AG08396 (cell line): Measurements from ENCODE around the gene RRP1B.
"Not testable (repeated sequence)": the region's sequence is repeated elsewhere in the genome, so short reads cannot be mapped to it uniquely, and the experiment has no call there.

Experiments
- DNase-seq: peaks from one replicate; pipeline ENCODE4 v3.0.0; 2012; ENCODE audit warnings: low spot score, mixed read lengths

The RRP1B gene

GRCh38 chr21:43667191-43667904, 8.0 kb downstream of the RRP1B start:
- DNase-seq = no peak

- DNase-seq = no peak
Measured at GRCh38 chr21:43669828-43670605, 10.7 kb downstream of the RRP1B start.

DNA sequence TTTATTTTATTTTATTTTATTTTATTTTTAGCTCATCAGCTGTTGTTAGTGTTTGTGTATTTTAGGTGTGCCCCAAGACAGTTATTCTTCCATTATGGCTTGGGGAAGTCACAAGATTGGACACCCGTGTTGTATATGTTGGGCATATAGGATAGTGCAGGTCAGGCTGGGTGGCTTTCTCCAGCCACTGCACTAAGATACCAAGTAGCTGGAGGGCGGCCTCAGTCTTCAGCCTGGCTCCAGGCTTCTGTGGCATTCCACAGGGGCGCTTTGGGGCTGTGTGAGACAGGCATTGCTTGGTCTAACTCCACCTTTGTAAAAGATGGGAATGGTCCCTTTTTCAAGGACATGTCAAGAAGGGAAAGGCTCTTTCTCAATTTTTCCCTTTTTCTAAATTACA, 16.5 kb downstream of the RRP1B start:
- no peak for DNase-seq

DNA sequence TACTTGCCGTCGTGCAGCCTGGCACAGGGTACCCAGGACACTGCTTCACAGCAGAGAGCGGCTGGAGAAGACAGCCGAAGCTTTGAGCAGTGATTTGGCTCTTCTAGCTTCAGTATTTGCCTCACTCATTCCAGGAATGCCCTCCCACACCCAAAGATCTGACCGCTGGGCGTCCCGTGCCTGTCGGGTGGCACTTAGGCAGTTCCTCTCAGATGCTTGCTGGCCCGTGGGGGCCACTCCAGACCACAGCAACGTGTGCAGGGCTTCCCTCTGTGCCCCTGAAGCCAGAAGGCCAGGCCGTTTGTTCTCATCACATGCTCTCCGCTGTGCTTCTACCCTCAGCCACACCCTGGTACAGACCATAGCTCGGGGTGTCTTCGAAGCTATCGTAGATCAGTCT, 17.0 kb downstream of the RRP1B start:
- no peak for DNase-seq

DNA sequence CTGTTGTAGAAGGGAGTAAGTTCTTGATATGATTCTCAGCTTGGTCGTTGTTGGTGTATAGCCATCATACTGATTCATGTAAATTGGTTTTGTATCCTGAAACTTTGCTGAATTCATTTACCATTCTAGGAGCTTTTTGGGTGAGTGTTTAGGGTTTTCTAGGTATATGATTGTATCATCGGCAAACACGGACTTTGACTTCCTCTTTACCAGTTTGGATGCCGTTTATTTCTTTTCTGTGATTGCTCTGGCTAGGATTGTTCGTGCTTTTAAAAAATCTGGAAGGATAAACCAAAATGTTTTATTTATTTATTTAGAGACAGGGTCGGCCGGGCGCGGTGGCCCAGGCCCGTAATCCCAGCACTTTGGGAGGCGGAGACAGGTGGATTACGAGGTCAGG, 20.6 kb downstream of the RRP1B start:
- DNase-seq = no peak

GRCh38 chr21:43680421-43680820, 21.1 kb downstream of the RRP1B start:
- not testable (repeated sequence) for DNase-seq

- no peak for DNase-seq
Measured at GRCh38 chr21:43681650-43682049, 22.3 kb downstream of the RRP1B start.

DNA sequence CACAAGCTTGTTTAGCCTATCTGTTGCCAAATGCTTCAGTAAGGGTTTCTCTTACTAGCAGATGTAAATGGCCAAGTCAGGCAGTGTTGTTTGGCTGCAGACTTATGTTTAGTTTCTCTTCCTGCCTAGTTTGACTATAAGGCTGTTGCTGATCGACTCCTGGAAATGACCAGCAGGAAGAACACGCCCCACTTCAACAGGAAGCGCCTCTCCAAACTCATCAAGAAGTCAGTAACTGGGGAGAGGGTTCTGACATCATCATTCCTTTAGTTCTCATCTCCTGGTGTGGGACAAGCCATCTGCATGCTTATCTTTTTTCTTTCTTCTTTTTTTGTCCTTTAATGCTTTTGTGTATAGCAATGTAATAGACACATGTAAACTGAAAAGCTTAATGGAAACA, 25.1 kb downstream of the RRP1B start:
- no peak for DNase-seq

DNA sequence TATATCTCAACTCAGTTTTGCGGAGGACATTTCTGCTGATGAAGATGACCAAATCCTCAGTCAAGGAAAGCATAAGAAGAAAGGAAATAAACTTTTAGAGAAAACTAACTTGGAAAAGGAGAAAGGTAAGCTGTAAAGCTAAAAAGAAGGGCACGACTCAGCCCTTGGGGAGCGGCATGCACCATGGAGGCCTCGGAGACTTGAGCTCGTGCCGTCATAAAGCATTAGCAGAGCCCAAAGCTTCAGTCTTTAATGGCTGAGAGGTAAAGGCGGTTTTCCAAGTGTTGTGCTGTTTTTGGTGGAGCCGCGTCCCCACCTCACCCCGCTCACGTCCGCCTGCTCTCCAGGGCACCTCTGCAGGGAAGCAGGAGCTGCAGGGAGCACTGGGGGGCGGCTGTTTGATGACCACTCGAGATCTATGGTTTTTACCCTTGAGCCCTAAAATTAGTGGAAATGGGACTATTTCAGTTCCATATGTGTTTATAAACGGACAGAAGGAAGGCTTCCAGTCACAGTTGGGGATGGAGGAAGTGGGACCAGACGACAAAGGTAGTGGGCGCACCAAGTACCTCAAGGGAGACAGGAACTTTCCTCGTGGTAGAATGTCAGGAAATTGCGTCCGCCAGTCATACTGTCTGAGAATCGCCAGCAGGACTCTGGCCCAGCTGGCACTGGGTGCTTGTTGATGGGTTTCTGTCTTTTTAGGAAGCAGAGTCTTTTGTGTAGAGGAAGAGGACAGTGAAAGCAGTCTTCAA, 27.6 kb downstream of the RRP1B start:
- no peak for DNase-seq

DNA sequence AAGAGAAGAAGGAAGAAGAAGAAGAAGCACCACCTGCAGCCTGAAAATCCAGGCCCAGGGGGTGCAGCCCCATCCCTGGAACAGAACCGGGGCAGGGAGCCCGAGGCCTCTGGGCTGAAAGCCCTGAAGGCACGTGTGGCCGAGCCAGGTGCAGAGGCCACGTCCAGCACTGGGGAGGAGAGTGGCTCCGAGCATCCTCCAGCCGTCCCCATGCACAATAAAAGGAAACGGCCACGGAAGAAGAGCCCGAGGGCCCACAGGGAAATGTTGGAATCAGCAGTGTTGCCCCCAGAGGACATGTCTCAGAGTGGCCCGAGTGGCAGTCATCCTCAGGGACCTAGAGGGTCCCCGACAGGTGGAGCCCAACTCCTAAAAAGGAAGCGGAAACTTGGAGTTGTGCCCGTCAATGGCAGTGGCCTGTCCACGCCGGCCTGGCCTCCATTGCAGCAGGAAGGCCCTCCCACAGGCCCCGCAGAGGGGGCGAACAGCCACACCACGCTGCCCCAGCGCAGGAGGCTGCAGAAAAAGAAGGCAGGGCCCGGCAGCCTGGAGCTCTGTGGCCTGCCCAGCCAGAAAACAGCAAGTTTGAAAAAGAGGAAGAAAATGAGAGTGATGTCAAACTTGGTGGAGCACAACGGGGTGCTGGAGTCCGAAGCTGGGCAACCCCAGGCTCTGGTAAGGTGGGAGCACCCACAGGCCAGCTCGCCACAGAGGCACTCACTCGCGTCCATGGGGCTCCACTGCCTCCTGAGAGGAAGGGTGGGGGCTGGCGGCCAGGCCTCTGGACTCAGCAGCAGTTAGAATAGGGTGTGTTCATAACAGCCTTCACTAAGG, 28.4 kb downstream of the RRP1B start:
- DNase-seq = no peak

GRCh38 chr21:43688906-43689305, 29.5 kb downstream of the RRP1B start:
- DNase-seq = no peak

GRCh38 chr21:43689556-43690337, 30.4 kb downstream of the RRP1B start:
- no peak for DNase-seq

GRCh38 chr21:43690346-43690745, 31.0 kb downstream of the RRP1B start:
- DNase-seq = no peak

DNA sequence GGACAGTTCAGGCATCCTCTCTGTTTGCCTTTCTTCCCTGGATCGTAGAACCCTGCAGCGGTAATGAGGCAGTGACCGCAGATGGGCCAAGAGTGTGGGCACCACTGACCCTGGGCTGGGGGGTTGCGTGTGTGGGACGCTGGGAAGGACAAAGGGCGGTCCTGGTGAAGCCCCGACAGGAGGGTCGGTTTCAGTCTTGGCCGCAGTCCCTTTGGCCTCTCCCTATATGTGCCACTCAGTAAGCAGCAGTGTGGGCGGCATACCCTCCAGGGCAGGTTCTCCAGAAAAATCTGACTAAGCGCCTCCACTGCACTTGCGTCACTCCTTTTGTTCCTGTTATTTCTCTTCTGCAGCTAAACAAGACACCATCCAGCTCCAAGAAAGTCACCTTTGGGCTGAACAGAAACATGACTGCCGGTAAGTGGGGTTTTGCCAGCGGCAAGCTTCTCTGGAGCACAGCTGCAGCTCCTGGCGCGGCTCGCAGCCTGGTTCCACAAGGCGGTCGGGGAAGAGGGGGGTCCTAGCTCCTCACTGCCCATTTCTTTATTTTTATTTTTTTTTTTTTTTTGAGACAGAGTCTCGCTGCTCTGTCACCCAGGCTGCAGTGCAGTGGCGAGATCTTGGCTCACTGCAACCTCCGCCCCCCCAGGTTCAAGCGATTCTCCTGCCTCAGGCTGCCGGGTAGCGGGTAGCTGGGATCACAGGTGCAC, 31.9 kb downstream of the RRP1B start:
- no peak for DNase-seq

GRCh38 chr21:43691801-43692200, 32.4 kb downstream of the RRP1B start:
- DNase-seq = no peak

GRCh38 chr21:43692949-43693348, 33.6 kb downstream of the RRP1B start:
- DNase-seq = no peak

GRCh38 chr21:43693981-43694380, 34.6 kb downstream of the RRP1B start:
- no peak for DNase-seq

DNA sequence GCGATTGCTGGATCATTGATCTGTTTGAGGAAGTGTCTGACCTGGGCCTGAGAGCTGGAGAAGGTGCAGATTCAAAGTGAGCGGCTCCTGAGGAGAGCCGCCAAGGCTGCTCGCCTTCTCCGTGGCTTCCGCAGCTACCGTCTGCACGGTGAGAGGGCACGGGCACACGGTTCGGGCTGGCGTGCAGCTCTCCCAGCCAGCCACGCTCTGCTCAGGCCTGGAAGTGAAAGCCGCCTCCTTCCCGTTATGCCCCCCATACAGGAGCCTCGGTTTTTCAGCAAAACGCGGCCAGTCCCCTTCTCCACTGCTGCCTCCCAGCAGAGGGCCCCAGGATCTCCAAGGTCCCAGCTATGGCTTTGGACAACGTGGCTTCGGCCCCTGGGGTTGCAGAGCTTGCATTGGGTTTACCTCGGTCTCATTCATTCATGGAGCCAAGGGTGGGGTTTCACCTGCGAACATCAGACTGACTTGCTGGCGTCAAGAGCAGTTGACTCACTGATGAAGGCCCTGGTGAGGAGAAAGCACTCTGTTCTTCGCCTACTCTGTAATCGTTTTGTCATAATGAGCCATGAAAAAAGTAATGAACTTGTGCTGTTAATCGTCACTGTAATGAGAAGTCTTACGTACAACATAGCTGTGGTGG, 35.2 kb downstream of the RRP1B start:
- no peak for DNase-seq

DNA sequence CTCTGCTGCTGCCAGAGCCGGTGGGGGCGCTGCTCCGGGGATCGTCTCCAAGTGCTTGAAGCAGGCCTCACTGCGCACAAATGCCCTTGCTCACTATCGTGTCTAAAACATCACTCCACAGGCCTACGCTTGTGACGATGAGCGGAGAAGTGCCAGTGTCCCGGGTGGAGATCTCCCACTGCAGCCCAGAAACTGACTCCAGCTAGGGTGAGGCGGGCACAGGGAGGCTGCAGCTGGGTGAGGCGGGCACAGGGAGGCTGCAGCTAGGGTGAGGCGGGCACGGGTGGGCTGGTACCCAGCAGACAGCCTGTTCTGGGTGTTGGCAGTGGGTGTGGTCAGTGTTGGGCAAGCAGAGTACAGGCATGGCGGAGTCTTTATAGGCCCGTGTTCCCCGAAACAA, 36.9 kb downstream of the RRP1B start:
- DNase-seq = no peak
